KMS-11 (cell line): ENCODE data around the gene FADS6.

ENCODE experiments used
- H2AFZ ChIP-seq: fragments of 200-600 bp; sonication (generic); 2 replicates; pipeline ENCODE4 v1.6.1; 2016; ENCODE audit warnings: antibody characterized with exemption, mixed run types, low read depth
- H3K27ac ChIP-seq: fragments of 200-600 bp; sonication (generic); 2 replicates; pipeline ENCODE4 v1.6.1; 2016; ENCODE audit warnings: mild to moderate bottlenecking, mixed run types
- H3K27me3 ChIP-seq: fragments of 200-600 bp; sonication (generic); 2 replicates; pipeline ENCODE4 v1.6.1; 2017; ENCODE audit warnings: mild to moderate bottlenecking, low read depth, mixed run types, moderate library complexity; ENCODE audit not compliant: insufficient read depth
- H3K36me3 ChIP-seq: fragments of 200-600 bp; sonication (generic); 2 replicates; pipeline ENCODE4 v1.6.1; 2017; ENCODE audit warnings: mild to moderate bottlenecking, mixed run types; ENCODE audit not compliant: insufficient read depth
- H3K4me1 ChIP-seq: fragments of 200-600 bp; sonication (generic); 2 replicates; pipeline ENCODE4 v1.6.1; 2016; ENCODE audit warnings: mild to moderate bottlenecking, low read depth, mixed run types; ENCODE audit not compliant: poor library complexity, severe bottlenecking
- H3K4me2 ChIP-seq: fragments of 200-600 bp; sonication (generic); 2 replicates; pipeline ENCODE4 v1.7.0; 2016; ENCODE audit warnings: mild to moderate bottlenecking, mixed run types
- H3K4me3 ChIP-seq: fragments of 200-600 bp; sonication (generic); IDR thresholded peaks from 2 replicates; pipeline ENCODE4 v1.6.1; 2017; ENCODE audit warnings: low read depth, low read length, mixed read lengths; ENCODE audit not compliant: insufficient read depth
- H3K79me2 ChIP-seq: fragments of 200-600 bp; sonication (generic); 2 replicates; pipeline ENCODE4 v1.6.1; 2016; ENCODE audit warnings: low read depth, mixed run types; ENCODE audit not compliant: insufficient read depth
- H3K9ac ChIP-seq: fragments of 200-600 bp; sonication (generic); 2 replicates; pipeline ENCODE4 v1.6.1; 2016; ENCODE audit warnings: mild to moderate bottlenecking, mixed run types
- H4K20me1 ChIP-seq: fragments of 200-600 bp; sonication (generic); 2 replicates; pipeline ENCODE4 v1.6.1; 2016; ENCODE audit warnings: mild to moderate bottlenecking, mixed run types; ENCODE audit not compliant: insufficient read depth
- CTCF ChIP-seq: fragments of 200-600 bp; sonication (generic); conservative IDR thresholded peaks from 2 replicates; pipeline ENCODE4 v1.6.1; 2017; ENCODE audit warnings: low read depth, mild to moderate bottlenecking, antibody characterized with exemption, low read length, moderate library complexity, mixed read lengths

FADS6 gene

DNA sequence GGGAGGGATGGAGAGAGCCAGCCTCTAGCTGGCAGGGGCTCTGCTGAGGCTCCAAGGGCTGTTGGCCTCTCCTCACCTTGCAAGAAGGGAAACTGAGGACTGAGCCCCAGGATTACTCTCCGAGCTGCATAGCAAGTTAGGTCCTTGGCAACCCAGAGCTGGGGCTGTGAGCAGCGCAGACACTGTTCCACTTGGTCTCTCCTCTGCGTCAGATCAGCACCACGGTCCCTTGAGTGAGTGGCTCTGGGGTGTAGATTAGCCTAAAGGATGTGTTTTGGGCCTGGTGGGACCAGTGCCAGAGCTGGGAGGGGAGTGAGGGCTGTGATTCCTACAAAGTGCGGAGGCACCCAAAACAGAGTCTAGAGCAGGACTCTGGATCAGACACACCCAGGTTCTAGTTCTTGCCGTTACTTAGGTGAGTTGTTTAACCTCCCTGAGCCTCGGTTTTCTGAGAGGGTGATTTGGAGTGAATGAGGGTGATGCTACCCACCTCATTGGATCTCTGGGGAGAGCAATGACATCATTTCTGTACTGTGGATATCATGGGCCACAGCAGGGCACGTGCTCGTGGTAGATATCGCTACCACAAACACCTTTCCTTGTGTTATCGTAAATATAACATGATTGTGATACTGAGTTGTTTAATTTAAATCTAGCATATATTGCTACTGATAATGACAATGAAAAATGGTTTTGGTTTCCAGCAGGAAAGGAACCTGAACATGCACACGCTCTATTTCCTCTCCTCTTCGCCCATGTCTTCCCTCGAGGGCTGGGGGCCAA, 8.1 kb upstream of the FADS6 start:
- Histone ChIP-seq H3K27me3 (peaks cover 73% of the 10 kb centered on the region), H3K36me3 (no peaks in the 10 kb centered on the region), H3K4me1 (no peaks in the 10 kb centered on the region), H3K79me2 (no peaks in the 10 kb centered on the region), H4K20me1 (no peaks in the 10 kb centered on the region), H2AFZ (no peak overlapping the region), H3K4me3 (no peak overlapping the region), H3K27ac (no peak overlapping the region), H3K9ac (no peak overlapping the region), H3K4me2 (no peak overlapping the region)
- TF ChIP-seq CTCF = no peak

DNA sequence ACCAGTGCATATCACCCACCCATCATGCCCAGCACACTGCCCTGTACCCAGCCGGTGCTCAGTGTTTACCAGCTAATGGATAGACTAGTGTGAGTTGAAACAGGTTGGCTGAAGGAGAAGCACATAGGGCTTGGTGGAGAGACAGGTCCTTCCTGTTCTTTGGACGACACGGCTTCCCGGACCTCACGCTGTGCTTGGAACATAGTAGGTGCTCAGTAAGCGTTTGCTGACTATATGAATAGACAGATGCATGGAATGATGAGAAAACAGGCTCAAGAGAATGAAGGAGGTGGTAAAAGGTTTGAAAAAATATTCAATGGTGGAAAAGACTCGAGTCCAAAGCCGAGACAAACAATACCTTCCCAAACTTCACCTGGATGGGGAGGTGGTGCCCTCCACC, 6.8 kb upstream of the FADS6 start:
- Histone ChIP-seq H3K36me3 (no peaks in the 10 kb centered on the region), H3K4me3 (no peak overlapping the region), H3K4me2 (no peak overlapping the region), H3K9ac (no peak overlapping the region), H3K27ac (no peak overlapping the region), H3K4me1 (no peaks in the 10 kb centered on the region), H2AFZ (no peak overlapping the region), H4K20me1 (no peaks in the 10 kb centered on the region), H3K27me3 (peaks cover 76% of the 10 kb centered on the region; the same call in 1 of the 2 replicates), H3K79me2 (no peaks in the 10 kb centered on the region)
- no peak for TF ChIP-seq CTCF

DNA sequence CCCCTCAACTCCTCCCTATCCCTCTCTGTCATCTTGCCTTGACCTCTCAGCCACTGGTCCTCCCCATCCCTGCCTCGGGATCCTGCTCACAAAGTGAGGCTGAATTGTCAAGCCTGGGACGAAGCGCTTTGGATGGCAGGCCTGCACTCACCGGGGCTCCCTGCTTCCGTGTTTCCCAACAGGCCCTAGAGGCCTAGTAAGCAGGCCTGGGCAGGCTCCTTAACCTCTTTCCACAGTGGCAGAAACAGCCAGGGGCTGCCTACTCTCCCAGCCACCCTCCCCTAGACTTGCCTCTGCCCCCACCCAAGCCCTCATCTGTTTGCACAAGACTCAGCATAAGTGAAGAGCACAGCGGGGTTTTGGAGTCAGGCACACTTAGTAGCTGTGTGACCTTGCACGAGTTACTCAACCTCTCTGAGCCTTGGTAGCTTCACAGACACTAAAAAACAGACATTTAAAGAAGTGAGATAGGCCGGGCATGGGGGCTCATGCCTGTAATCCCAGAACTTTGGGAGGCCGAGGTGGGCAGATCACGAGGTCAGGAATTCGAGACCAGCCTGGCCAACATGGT, 5.0 kb upstream of the FADS6 start:
- H3K4me3 ChIP-seq = no peak overlapping the region
- H2AFZ ChIP-seq = no peak overlapping the region
- H3K9ac ChIP-seq = no peak overlapping the region
- H3K4me2 ChIP-seq = no peak overlapping the region
- no peaks in the 10 kb centered on the region for H3K36me3 ChIP-seq
- no peaks in the 10 kb centered on the region for H3K79me2 ChIP-seq
- no peaks in the 10 kb centered on the region for H4K20me1 ChIP-seq
- H3K27me3 ChIP-seq = peaks cover 75% of the 10 kb centered on the region
- H3K27ac ChIP-seq = no peak overlapping the region
- H3K4me1 ChIP-seq = no peaks in the 10 kb centered on the region
- no peak for TF ChIP-seq CTCF

DNA sequence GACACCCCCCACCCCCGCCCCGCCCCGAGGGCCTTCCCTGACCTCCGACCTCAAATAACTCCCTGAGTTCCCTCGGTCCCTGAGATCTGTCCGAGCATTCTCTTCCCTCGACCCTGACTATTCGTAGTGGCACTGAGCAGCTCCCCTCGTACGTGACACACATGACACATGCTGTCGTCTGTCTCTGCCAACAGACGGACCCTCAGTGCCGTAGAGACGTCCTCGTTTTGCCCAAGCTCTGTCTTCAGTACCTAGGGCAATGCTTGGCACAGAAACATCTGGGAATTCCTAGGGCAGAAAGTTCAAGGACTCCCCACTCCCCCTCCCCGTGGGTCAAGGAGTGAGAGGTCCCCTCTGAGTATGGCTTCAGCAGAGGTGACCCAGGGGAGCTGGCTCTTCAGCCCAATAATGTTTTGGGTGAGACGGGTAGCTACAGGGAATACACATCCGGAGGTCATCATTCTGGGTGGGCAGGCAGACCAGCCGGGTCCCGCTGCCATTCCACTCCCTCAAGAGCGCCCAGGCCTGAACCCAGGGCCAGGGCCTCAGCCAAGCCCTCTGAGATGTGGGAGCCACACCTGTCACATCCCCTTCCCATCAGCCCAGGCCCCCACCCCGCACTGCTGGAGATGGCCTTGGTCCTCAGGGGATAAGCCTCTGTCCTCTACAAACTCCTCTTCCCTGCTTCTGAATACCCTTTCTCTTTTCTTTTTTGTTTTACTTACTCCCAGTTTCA, 671 bp upstream of the FADS6 start:
- H4K20me1 ChIP-seq = no peaks in the 10 kb centered on the region

More for the DNA sequence above, 671 bp upstream of the FADS6 start:
- H3K79me2 ChIP-seq = no peaks in the 10 kb centered on the region
- H3K4me2 ChIP-seq = no peak overlapping the region
- H3K4me1 ChIP-seq = no peaks in the 10 kb centered on the region
- H3K27ac ChIP-seq = no peak overlapping the region
- H3K36me3 ChIP-seq = no peaks in the 10 kb centered on the region
- no peak overlapping the region for H3K4me3 ChIP-seq
- no peak overlapping the region for H2AFZ ChIP-seq
- peaks cover 88% of the 10 kb centered on the region for H3K27me3 ChIP-seq
- no peak for TF ChIP-seq CTCF
- no peak overlapping the region for H3K9ac ChIP-seq
